Measurements from ENCODE around the gene ATRN. TPM values are rescaled to one million over a fixed set of nuclear protein-coding genes. Genes with fewer than 3 reads are reported as not detected.

ATRN gene
- total RNA-seq, 1 experiment from 2014 or later, result 26.1 TPM

DNA sequence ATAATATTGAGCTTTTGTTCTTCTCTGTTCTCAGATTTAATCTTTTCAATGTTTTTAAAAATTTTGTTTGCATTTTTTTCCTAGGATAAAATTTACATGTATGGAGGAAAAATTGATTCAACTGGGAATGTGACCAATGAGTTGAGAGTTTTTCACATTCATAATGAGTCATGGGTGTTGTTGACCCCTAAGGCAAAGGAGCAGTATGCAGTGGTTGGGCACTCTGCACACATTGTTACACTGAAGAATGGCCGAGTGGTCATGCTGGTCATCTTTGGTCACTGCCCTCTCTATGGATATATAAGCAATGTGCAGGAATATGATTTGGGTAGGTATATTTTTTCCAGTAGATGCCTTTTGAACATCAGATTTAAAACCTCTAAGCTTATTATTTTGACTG, 89.8 kb downstream of the ATRN start:
- Histone ChIP-seq H3K36me3 (ENCODE audit: low read depth, low read length) (no peaks in the 10 kb centered on the region; the same call in none of the 2 replicates), H3K27ac (ENCODE audit: low read length) (no peak overlapping the region), H3K79me2 (ENCODE audit: low read length) (no peaks in the 10 kb centered on the region), H3K4me3 (ENCODE audit: low read length) (no peak overlapping the region), H3K4me1 (ENCODE audit: insufficient read depth, low read length) (peaks cover 16% of the 10 kb centered on the region), H3F3A (ENCODE audit: low read length, unreplicated experiment) (no peaks in the 10 kb centered on the region), H2AFZ (ENCODE audit: low read length) (no peak overlapping the region), H3K9me2 (replicated peaks; ENCODE audit: low read length) (no peaks in the 10 kb centered on the region), H4K20me1 (ENCODE audit: low read length) (no peaks in the 10 kb centered on the region), H3K4me2 (ENCODE audit: low read length) (no peak overlapping the region), H3K27me3 (ENCODE audit: low read length) (no peaks in the 10 kb centered on the region), H3K9ac (ENCODE audit: low read length) (no peak overlapping the region), H3K9me3 (ENCODE audit: low read length) (no peaks in the 10 kb centered on the region)
- POLR2A ChIA-PET (ENCODE audit: unreplicated experiment), result no interaction called here
- peak; percentile 55 for DNase-seq
- CTCF ChIA-PET, result no interaction called here
- intact Hi-C loops (cut with micrococcal nuclease), result no loop called here
- TF ChIP-seq, protein P1, sequence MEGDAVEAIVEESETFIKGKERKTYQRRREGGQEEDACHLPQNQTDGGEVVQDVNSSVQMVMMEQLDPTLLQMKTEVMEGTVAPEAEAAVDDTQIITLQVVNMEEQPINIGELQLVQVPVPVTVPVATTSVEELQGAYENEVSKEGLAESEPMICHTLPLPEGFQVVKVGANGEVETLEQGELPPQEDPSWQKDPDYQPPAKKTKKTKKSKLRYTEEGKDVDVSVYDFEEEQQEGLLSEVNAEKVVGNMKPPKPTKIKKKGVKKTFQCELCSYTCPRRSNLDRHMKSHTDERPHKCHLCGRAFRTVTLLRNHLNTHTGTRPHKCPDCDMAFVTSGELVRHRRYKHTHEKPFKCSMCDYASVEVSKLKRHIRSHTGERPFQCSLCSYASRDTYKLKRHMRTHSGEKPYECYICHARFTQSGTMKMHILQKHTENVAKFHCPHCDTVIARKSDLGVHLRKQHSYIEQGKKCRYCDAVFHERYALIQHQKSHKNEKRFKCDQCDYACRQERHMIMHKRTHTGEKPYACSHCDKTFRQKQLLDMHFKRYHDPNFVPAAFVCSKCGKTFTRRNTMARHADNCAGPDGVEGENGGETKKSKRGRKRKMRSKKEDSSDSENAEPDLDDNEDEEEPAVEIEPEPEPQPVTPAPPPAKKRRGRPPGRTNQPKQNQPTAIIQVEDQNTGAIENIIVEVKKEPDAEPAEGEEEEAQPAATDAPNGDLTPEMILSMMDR (conservative IDR thresholded peaks at IDR 0.05; ENCODE audit: low read depth, low read length), result no peak
- TF ChIP-seq EZH2 (IDR thresholded peaks at IDR 0.05; ENCODE audit: low read length, unreplicated experiment), result no peak
- TF ChIP-seq EZH2phosphoT487 (IDR thresholded peaks at IDR 0.05; ENCODE audit: borderline replicate concordance, low read length), result no peak
- BruUV-seq (replicated peaks), result no TSS peak
- peak; percentile 63; the same call in 1 of the 2 replicates for ATAC-seq

DNA sequence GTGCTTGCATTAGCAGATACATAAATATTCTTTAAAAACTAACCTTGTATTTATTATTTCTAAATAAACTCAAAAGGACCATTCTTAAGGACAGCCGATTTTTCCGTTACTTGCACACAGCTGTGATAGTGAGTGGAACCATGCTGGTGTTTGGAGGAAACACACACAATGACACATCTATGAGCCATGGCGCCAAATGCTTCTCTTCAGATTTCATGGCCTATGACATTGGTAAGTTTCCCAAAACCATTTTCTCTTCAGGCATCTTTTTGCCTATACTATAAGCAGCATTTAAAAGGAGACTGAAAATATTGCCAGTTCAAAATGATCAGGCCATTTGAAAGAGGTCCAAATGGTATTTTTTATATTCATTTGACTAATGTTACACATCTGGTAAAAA, 92.3 kb downstream of the ATRN start:
- no peaks in the 10 kb centered on the region for H4K20me1 ChIP-seq (ENCODE audit: low read length)
- intact Hi-C loops (cut with micrococcal nuclease), result loop anchor here (1.0 kb wide), 1 partner anchor 69 kb away; no protein-coding TSS in a partner anchor
- no peaks in the 10 kb centered on the region for H3K27me3 ChIP-seq (ENCODE audit: low read length)
- no peak overlapping the region for H2AFZ ChIP-seq (ENCODE audit: low read length)
- H3K9me3 ChIP-seq (ENCODE audit: low read length), result no peaks in the 10 kb centered on the region
- ChIA-PET CTCF (interaction anchor here (0.5 to 0.8 kb wide), 5 partner anchors 10 to 206 kb away, joined by 3 to 15 read pairs (median 3); no protein-coding TSS in a partner anchor), POLR2A (ENCODE audit: unreplicated experiment) (interaction anchor here (0.6 kb wide), 1 partner anchor 132 kb away, joined by 3 read pairs; no protein-coding TSS in a partner anchor)
- peaks cover 16% of the 10 kb centered on the region for H3K4me1 ChIP-seq (ENCODE audit: insufficient read depth, low read length)
- H3K79me2 ChIP-seq (ENCODE audit: low read length), result no peaks in the 10 kb centered on the region
- no peaks in the 10 kb centered on the region for H3F3A ChIP-seq (ENCODE audit: low read length, unreplicated experiment)
- no peak for ATAC-seq
- no peak overlapping the region for H3K27ac ChIP-seq (ENCODE audit: low read length)
- no peaks in the 10 kb centered on the region for H3K9me2 ChIP-seq (replicated peaks; ENCODE audit: low read length)
- no peaks in the 10 kb centered on the region; the same call in none of the 2 replicates for H3K36me3 ChIP-seq (ENCODE audit: low read depth, low read length)
- BruUV-seq (replicated peaks), result no TSS peak
- TF ChIP-seq, protein P1 (conservative IDR thresholded peaks at IDR 0.05; ENCODE audit: low read depth, low read length), result no peak
- TF ChIP-seq EZH2phosphoT487 (IDR thresholded peaks at IDR 0.05; ENCODE audit: borderline replicate concordance, low read length) (no peak), EZH2 (IDR thresholded peaks at IDR 0.05; ENCODE audit: low read length, unreplicated experiment) (no peak)
- H3K9ac ChIP-seq (ENCODE audit: low read length), result no peak overlapping the region
- no peak overlapping the region for H3K4me3 ChIP-seq (ENCODE audit: low read length)
- DNase-seq, result peak; percentile 16
- H3K4me2 ChIP-seq (ENCODE audit: low read length), result no peak overlapping the region

DNA sequence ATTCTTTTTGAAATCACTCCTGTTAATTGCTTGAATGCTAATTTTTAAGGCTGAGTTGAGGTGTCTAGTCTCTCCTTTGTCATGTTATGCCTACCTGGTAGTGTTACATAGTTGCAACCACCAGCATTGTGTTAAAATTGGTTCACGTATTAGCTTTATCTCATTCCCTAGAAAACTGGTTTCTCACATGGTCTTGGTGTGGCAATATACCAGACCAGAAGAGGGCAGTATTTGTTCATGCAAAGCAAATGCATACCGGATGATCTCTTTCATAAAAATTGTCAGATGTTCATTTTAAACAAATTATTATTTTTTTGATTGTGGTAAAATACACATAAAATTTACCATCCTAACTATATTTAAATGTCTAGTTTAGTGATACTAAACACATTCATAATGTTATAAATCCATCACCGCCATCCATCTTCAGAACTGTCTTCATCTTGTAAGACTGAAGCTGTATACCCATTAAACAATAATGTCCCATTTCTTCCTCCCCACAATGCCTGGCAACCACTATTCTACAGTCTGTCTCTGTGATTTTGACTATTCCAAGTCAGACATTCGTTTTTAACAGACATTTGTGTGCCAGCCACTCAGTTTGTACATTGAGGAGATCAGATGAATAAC, 92.8 kb downstream of the ATRN start:
- ChIA-PET CTCF (interaction anchor here (0.5 to 0.8 kb wide), 6 partner anchors 11 to 215 kb away, joined by 3 to 15 read pairs (median 4); no protein-coding TSS in a partner anchor), POLR2A (ENCODE audit: unreplicated experiment) (interaction anchor here (0.6 kb wide), 1 partner anchor 132 kb away, joined by 3 read pairs; no protein-coding TSS in a partner anchor)
- Histone ChIP-seq H3K36me3 (ENCODE audit: low read depth, low read length) (no peaks in the 10 kb centered on the region; the same call in none of the 2 replicates), H3K4me3 (ENCODE audit: low read length) (no peak overlapping the region), H3K4me1 (ENCODE audit: insufficient read depth, low read length) (peaks cover 16% of the 10 kb centered on the region), H3K9ac (ENCODE audit: low read length) (no peak overlapping the region), H3K27me3 (ENCODE audit: low read length) (no peaks in the 10 kb centered on the region), H3K79me2 (ENCODE audit: low read length) (no peaks in the 10 kb centered on the region), H4K20me1 (ENCODE audit: low read length) (no peaks in the 10 kb centered on the region), H2AFZ (ENCODE audit: low read length) (no peak overlapping the region), H3K9me3 (ENCODE audit: low read length) (no peaks in the 10 kb centered on the region), H3F3A (ENCODE audit: low read length, unreplicated experiment) (no peaks in the 10 kb centered on the region), H3K9me2 (replicated peaks; ENCODE audit: low read length) (no peaks in the 10 kb centered on the region), H3K4me2 (ENCODE audit: low read length) (no peak overlapping the region), H3K27ac (ENCODE audit: low read length) (no peak overlapping the region)
- TF ChIP-seq, protein P1 (conservative IDR thresholded peaks at IDR 0.05; ENCODE audit: low read depth, low read length), result peak; percentile 96
- TF ChIP-seq EZH2phosphoT487 (IDR thresholded peaks at IDR 0.05; ENCODE audit: borderline replicate concordance, low read length), result no peak
- intact Hi-C loops (cut with micrococcal nuclease), result loop anchor here (1.0 kb wide), 1 partner anchor 69 kb away; no protein-coding TSS in a partner anchor
- ATAC-seq (peak; percentile 58), DNase-seq (peak; percentile 73)
- no TSS peak for BruUV-seq (replicated peaks)

All from PC-3 (cell line).